Measurements from ENCODE around the gene CREB5.

DNA sequence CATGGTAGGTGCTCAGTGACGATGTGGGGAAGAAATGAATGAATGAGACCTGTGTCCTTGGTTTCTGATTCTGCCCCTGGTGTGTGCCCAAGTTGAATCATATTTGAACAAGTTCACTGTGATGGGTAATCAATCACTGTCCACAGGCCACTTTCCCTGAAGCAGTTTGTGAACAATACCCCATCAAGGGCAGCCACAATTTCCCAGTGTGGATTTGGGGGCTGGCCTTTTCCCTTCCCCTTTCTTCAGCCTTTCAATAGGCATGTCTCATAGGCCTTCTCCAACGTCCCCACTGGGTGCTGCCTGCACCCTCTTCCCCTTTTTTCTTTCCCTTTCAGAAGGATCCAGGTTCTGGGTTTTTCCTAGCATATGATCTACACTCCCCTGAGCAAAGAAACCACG is 64.7 kb downstream of the CREB5 start:
- TF ChIP-seq, protein P1, sequence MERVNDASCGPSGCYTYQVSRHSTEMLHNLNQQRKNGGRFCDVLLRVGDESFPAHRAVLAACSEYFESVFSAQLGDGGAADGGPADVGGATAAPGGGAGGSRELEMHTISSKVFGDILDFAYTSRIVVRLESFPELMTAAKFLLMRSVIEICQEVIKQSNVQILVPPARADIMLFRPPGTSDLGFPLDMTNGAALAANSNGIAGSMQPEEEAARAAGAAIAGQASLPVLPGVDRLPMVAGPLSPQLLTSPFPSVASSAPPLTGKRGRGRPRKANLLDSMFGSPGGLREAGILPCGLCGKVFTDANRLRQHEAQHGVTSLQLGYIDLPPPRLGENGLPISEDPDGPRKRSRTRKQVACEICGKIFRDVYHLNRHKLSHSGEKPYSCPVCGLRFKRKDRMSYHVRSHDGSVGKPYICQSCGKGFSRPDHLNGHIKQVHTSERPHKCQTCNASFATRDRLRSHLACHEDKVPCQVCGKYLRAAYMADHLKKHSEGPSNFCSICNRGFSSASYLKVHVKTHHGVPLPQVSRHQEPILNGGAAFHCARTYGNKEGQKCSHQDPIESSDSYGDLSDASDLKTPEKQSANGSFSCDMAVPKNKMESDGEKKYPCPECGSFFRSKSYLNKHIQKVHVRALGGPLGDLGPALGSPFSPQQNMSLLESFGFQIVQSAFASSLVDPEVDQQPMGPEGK (CRISPR knock-in tag; IDR thresholded peaks at IDR 0.05; ENCODE audit: borderline replicate concordance) = no peak
- TF ChIP-seq BACH2 (CRISPR knock-in tag; IDR thresholded peaks at IDR 0.05; ENCODE audit: borderline replicate concordance) (no peak), ZNF565 (CRISPR knock-in tag; conservative IDR thresholded peaks at IDR 0.05; ENCODE audit: low read depth) (no peak), ZFP30 (CRISPR knock-in tag; IDR thresholded peaks at IDR 0.05) (no peak), OSR1 (CRISPR knock-in tag; IDR thresholded peaks at IDR 0.05) (no peak), ZFP3 (CRISPR knock-in tag; IDR thresholded peaks at IDR 0.05) (no peak), CSDC2 (CRISPR knock-in tag; IDR thresholded peaks at IDR 0.05) (no peak), ZNF70 (CRISPR knock-in tag; IDR thresholded peaks at IDR 0.05) (no peak)
- TF ChIP-seq, protein P2, sequence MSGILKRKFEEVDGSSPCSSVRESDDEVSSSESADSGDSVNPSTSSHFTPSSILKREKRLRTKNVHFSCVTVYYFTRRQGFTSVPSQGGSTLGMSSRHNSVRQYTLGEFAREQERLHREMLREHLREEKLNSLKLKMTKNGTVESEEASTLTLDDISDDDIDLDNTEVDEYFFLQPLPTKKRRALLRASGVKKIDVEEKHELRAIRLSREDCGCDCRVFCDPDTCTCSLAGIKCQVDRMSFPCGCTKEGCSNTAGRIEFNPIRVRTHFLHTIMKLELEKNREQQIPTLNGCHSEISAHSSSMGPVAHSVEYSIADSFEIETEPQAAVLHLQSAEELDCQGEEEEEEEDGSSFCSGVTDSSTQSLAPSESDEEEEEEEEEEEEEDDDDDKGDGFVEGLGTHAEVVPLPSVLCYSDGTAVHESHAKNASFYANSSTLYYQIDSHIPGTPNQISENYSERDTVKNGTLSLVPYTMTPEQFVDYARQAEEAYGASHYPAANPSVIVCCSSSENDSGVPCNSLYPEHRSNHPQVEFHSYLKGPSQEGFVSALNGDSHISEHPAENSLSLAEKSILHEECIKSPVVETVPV (CRISPR knock-in tag; IDR thresholded peaks at IDR 0.05) = no peak
- TF ChIP-seq, protein P3, sequence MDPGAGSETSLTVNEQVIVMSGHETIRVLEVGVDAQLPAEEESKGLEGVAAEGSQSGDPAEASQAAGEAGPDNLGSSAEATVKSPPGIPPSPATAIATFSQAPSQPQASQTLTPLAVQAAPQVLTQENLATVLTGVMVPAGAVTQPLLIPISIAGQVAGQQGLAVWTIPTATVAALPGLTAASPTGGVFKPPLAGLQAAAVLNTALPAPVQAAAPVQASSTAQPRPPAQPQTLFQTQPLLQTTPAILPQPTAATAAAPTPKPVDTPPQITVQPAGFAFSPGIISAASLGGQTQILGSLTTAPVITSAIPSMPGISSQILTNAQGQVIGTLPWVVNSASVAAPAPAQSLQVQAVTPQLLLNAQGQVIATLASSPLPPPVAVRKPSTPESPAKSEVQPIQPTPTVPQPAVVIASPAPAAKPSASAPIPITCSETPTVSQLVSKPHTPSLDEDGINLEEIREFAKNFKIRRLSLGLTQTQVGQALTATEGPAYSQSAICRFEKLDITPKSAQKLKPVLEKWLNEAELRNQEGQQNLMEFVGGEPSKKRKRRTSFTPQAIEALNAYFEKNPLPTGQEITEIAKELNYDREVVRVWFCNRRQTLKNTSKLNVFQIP (CRISPR knock-in tag; IDR thresholded peaks at IDR 0.05; ENCODE audit: borderline replicate concordance, low read depth) = no peak
- TF ChIP-seq, protein P4, sequence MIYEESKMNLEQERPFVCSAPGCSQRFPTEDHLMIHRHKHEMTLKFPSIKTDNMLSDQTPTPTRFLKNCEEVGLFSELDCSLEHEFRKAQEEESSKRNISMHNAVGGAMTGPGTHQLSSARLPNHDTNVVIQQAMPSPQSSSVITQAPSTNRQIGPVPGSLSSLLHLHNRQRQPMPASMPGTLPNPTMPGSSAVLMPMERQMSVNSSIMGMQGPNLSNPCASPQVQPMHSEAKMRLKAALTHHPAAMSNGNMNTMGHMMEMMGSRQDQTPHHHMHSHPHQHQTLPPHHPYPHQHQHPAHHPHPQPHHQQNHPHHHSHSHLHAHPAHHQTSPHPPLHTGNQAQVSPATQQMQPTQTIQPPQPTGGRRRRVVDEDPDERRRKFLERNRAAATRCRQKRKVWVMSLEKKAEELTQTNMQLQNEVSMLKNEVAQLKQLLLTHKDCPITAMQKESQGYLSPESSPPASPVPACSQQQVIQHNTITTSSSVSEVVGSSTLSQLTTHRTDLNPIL (CRISPR knock-in tag; IDR thresholded peaks at IDR 0.05; ENCODE audit: low read depth) = no peak

Measured in SK-N-SH treated with all-trans-retinoic acid at 6 μM for 48 hours (cell line).